ENCODE data around the gene EPHB2. TPM values are rescaled to one million over a fixed set of nuclear protein-coding genes. Genes with fewer than 3 reads are reported as not detected.

EPHB2 gene
- total RNA-seq, 1 donor from 2014 or later, result 69.4 TPM

DNA sequence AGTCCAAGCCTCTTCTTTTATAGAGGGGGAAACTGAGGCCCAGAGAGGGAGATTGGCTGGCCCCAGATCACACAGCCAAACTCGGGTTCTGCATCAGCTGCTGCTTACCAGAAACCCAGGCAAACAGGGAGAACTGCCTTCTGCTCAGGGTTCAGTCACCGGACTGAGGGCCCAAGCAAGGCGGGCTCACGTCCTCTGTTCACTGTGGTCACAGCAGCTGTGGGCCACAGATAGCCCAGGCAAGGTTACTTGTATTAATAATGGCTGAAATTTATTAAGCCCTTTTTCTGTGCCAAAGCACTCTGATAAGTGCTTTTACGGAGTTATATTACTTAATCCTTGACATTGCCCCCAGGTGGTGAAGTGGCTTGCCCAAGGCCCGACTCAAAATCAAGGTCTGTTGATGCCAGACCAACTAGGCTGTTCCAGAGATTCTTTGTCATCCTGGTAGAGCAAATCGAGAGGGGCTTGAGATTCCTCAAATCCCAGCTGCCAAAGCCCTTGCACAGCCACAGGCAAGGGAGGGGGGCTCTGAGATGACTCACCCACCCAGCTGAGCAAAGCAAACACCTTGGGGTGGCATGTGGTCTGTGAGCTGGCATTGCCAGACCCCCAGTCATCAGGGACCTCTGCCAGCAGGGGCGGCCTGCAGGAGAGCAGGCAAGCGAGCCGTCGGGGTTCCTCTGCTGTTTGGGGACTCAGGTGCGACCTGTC lies 36.5 kb downstream of the EPHB2 start:
- no peaks in the 10 kb centered on the region for H3K9me3 Mint-ChIP-seq (ENCODE audit: low read depth)
- no peaks in the 10 kb centered on the region for H3K27me3 Mint-ChIP-seq
- TF ChIP-seq, protein P1, sequence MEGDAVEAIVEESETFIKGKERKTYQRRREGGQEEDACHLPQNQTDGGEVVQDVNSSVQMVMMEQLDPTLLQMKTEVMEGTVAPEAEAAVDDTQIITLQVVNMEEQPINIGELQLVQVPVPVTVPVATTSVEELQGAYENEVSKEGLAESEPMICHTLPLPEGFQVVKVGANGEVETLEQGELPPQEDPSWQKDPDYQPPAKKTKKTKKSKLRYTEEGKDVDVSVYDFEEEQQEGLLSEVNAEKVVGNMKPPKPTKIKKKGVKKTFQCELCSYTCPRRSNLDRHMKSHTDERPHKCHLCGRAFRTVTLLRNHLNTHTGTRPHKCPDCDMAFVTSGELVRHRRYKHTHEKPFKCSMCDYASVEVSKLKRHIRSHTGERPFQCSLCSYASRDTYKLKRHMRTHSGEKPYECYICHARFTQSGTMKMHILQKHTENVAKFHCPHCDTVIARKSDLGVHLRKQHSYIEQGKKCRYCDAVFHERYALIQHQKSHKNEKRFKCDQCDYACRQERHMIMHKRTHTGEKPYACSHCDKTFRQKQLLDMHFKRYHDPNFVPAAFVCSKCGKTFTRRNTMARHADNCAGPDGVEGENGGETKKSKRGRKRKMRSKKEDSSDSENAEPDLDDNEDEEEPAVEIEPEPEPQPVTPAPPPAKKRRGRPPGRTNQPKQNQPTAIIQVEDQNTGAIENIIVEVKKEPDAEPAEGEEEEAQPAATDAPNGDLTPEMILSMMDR (IDR thresholded peaks at IDR 0.05; ENCODE audit: unreplicated experiment), result no peak
- DNase-seq (ENCODE audit: low spot score, unreplicated experiment), result no peak
- H3K36me3 Mint-ChIP-seq (ENCODE audit: insufficient read depth), result peaks cover 3% of the 10 kb centered on the region
- no peak overlapping the region for H3K27ac Mint-ChIP-seq
- H3K4me1 Mint-ChIP-seq (ENCODE audit: low read depth), result peaks cover 8% of the 10 kb centered on the region
- no peak overlapping the region for H3K4me3 Mint-ChIP-seq (ENCODE audit: low read depth)

DNA sequence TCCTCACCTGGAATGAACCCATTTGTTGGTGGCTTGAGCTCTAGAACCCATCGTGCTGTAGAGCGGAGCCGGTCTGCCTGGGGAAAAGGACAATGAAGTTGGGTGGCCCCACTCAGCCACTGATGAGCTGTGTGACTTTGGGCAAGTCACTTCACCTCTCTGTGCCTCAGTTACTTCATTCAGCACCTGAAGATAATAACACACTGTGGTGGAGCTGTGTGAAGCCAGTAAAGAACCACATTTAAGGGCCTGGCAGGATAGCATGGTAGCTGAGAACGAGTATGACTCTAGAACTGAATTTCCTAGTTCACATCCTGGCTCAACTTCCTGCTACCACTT lies 37.1 kb downstream of the EPHB2 start:
- Mint-ChIP-seq H3K27ac (no peak overlapping the region), H3K9me3 (ENCODE audit: low read depth) (no peaks in the 10 kb centered on the region), H3K27me3 (no peaks in the 10 kb centered on the region), H3K36me3 (ENCODE audit: insufficient read depth) (peaks cover 3% of the 10 kb centered on the region), H3K4me1 (ENCODE audit: low read depth) (peaks cover 8% of the 10 kb centered on the region), H3K4me3 (ENCODE audit: low read depth) (no peak overlapping the region)
- DNase-seq (ENCODE audit: low spot score, unreplicated experiment), result no peak
- TF ChIP-seq, protein P1 (IDR thresholded peaks at IDR 0.05; ENCODE audit: unreplicated experiment), result no peak

DNA sequence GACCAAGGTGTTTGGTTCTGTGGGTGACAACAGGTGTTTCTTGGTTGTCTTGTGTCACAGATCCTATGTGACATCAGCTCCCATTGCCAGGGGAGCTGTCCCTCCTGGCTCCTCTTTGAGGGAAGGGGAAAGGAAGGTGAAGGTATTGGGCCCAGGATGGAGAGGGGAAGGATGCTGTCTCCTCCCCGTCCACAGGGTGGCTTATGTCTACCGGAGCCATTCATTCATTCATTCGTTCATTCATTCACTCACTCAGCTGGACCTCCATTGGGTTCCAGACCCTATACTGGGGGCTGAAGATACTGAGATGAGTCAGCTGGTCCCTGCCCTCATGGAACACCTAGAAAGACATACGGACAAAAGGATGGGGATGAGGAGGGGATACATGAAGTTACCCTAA lies 38.9 kb downstream of the EPHB2 start:
- peaks cover 8% of the 10 kb centered on the region for H3K4me1 Mint-ChIP-seq (ENCODE audit: low read depth)
- no peak overlapping the region for H3K4me3 Mint-ChIP-seq (ENCODE audit: low read depth)
- peaks cover 3% of the 10 kb centered on the region for H3K36me3 Mint-ChIP-seq (ENCODE audit: insufficient read depth)
- no peaks in the 10 kb centered on the region for H3K27me3 Mint-ChIP-seq
- DNase-seq (ENCODE audit: low spot score, unreplicated experiment), result no peak
- H3K9me3 Mint-ChIP-seq (ENCODE audit: low read depth), result no peaks in the 10 kb centered on the region
- no peak overlapping the region for H3K27ac Mint-ChIP-seq
- TF ChIP-seq, protein P1 (IDR thresholded peaks at IDR 0.05; ENCODE audit: unreplicated experiment), result no peak

DNA sequence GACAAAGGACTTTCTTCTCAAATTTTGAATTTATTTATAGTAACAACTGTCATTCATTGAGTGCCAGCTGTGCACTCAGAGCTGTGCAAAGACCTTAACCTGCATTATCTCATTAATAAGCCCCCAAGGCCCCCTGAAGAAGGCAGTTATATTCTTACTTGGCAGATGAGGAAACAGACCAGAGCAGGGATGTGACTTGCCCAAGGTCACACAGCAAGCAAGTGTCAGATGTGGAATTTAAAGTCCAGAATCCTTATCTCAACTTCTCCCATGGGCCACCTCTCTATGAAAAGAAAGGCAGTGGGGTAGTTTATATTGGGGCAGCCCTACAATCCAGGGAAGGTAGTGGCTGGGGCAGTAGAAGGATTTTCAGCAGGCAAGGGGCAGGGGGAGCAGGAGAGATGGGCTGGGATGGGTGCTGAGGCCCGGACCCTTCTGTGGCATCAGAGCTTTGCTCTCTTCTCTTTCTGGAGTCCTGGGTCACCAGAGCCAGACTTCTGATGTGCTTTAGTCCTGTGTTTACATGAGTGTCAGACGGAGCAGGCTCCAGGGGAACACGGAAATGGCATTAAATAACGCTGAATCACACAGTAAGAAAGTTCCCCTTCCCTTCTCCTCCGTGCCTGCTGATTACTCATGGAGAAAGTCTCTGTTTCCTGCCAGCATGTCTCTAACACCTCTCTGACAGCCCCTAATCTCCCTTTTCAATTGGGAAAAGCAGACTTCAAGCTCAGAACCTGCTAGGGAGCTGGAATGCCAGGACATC lies 39.5 kb downstream of the EPHB2 start:
- no peaks in the 10 kb centered on the region for H3K9me3 Mint-ChIP-seq (ENCODE audit: low read depth)
- peaks cover 3% of the 10 kb centered on the region for H3K36me3 Mint-ChIP-seq (ENCODE audit: insufficient read depth)
- H3K4me3 Mint-ChIP-seq (ENCODE audit: low read depth), result no peak overlapping the region
- TF ChIP-seq, protein P1 (IDR thresholded peaks at IDR 0.05; ENCODE audit: unreplicated experiment), result no peak
- H3K4me1 Mint-ChIP-seq (ENCODE audit: low read depth), result peaks cover 8% of the 10 kb centered on the region
- DNase-seq (ENCODE audit: low spot score, unreplicated experiment), result no peak
- peak overlapping the region; percentile 25 for H3K27ac Mint-ChIP-seq
- no peaks in the 10 kb centered on the region for H3K27me3 Mint-ChIP-seq

DNA sequence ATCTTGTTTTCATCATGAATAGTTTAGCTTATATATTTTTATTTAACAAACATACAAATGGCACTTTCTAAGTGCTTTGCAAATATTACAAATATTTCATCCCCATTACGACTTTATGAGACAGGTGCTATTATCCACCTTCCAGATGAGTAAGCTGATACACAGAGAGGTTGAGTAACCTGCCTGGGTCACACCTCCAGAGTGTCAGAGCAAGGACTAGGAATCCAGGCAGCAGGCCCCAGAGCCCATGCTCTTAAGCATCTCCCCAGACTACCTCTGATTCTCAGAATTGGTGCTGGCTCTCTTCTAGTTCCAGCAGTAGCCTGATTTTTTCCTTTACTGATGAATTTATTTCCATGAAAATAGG lies 40.0 kb downstream of the EPHB2 start:
- H3K9me3 Mint-ChIP-seq (ENCODE audit: low read depth), result no peaks in the 10 kb centered on the region
- peaks cover 8% of the 10 kb centered on the region for H3K4me1 Mint-ChIP-seq (ENCODE audit: low read depth)
- H3K27ac Mint-ChIP-seq, result no peak overlapping the region
- DNase-seq (ENCODE audit: low spot score, unreplicated experiment), result no peak
- H3K36me3 Mint-ChIP-seq (ENCODE audit: insufficient read depth), result peaks cover 3% of the 10 kb centered on the region
- no peaks in the 10 kb centered on the region for H3K27me3 Mint-ChIP-seq
- TF ChIP-seq, protein P1 (IDR thresholded peaks at IDR 0.05; ENCODE audit: unreplicated experiment), result no peak
- no peak overlapping the region for H3K4me3 Mint-ChIP-seq (ENCODE audit: low read depth)
